ENCODE results near the gene AUTS2.

DNA sequence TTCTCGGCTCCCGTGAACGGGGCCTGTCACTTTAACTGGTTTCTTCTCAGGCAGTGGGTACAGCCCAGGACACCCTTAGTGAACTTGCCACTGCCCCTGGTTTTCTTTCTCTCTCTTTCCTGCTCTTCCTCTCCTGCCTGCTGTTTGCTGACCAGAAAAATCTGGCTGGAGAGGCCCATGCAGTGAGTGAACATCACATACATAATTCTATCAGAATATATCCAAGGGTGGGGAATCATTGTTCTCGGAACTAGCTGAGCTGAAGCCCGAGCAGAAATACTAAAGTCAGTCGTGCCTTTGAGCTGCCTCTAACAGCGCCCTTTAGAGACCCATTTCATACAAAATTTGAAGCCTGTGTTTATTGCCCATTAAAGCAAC lies 1032.2 kb downstream of the AUTS2 start:
- TF ChIP-seq, protein P1, sequence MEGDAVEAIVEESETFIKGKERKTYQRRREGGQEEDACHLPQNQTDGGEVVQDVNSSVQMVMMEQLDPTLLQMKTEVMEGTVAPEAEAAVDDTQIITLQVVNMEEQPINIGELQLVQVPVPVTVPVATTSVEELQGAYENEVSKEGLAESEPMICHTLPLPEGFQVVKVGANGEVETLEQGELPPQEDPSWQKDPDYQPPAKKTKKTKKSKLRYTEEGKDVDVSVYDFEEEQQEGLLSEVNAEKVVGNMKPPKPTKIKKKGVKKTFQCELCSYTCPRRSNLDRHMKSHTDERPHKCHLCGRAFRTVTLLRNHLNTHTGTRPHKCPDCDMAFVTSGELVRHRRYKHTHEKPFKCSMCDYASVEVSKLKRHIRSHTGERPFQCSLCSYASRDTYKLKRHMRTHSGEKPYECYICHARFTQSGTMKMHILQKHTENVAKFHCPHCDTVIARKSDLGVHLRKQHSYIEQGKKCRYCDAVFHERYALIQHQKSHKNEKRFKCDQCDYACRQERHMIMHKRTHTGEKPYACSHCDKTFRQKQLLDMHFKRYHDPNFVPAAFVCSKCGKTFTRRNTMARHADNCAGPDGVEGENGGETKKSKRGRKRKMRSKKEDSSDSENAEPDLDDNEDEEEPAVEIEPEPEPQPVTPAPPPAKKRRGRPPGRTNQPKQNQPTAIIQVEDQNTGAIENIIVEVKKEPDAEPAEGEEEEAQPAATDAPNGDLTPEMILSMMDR (IDR thresholded peaks at IDR 0.05; ENCODE audit: low read length), result no peak
- no peak for TF ChIP-seq EZH2 (IDR thresholded peaks at IDR 0.05; ENCODE audit: borderline replicate concordance, low read length)

All from OCI-LY1 (cell line).